ENCODE results near the gene TMEM273.

TMEM273 gene

DNA sequence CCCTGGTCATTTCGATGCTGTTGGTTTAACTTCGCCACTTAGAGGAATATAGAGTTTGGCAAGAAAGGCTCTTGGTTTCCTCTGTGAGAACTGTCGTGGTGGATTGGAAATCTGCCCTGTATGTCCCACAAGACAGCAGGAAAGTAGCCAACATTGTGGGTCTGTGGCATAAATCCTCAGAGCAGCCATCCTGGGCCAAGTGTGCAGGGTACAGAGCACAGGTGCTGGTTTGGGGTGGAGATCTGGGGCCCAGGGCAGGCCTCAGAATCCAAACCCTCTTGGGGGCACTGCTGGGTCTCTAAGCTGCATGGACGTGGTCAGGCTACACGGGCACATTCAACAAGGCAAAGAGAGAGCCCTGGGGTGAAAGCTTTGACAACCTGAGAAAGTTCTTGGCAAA, 39.2 kb upstream of the TMEM273 start:
- ATAC-seq (ENCODE audit: insufficient read depth, low read depth) (no peak), DNase-seq (no peak)
- Histone ChIP-seq H3K4me1 (ENCODE audit: insufficient read depth, low read length) (no peaks in the 10 kb centered on the region), H2AFZ (ENCODE audit: low read depth, low read length) (no peak overlapping the region), H3K4me2 (ENCODE audit: insufficient read depth, low read length) (no peak overlapping the region), H3K9ac (ENCODE audit: low read depth, low read length) (no peak overlapping the region), H3K36me3 (ENCODE audit: insufficient read depth, low read length) (no peaks in the 10 kb centered on the region), H3K79me2 (ENCODE audit: insufficient read depth, low read length) (no peaks in the 10 kb centered on the region), H3K27me3 (ENCODE audit: insufficient read depth, low read length, poor library complexity) (no peaks in the 10 kb centered on the region), H3K4me3 (ENCODE audit: low read depth in 1 of 2, low read length in 2 of 2) (no peak overlapping the region), H3K27ac (ENCODE audit: low read length) (no peak overlapping the region), H4K20me1 (ENCODE audit: insufficient read depth, low read length) (no peaks in the 10 kb centered on the region), H3K9me3 (ENCODE audit: insufficient read depth, low read length, severe bottlenecking) (no peaks in the 10 kb centered on the region)
- TF ChIP-seq EZH2 (IDR thresholded peaks at IDR 0.05; ENCODE audit: borderline replicate concordance, low read depth, low read length, severe bottlenecking) (no peak), CTCF (IDR thresholded peaks at IDR 0.05; ENCODE audit: borderline replicate concordance, extremely low read depth, low read length, poor library complexity, severe bottlenecking) (no peak)

GRCh38 chr10:49226594-49226993, 38.4 kb upstream of the TMEM273 start:
- no peak overlapping the region for H3K4me2 ChIP-seq (ENCODE audit: insufficient read depth, low read length)
- H3K27ac ChIP-seq (ENCODE audit: low read length): no peak overlapping the region
- no peaks in the 10 kb centered on the region for H3K27me3 ChIP-seq (ENCODE audit: insufficient read depth, low read length, poor library complexity)
- no peaks in the 10 kb centered on the region for H3K9me3 ChIP-seq (ENCODE audit: insufficient read depth, low read length, severe bottlenecking)
- no peak overlapping the region for H2AFZ ChIP-seq (ENCODE audit: low read depth, low read length)
- H3K36me3 ChIP-seq (ENCODE audit: insufficient read depth, low read length): no peaks in the 10 kb centered on the region
- H3K79me2 ChIP-seq (ENCODE audit: insufficient read depth, low read length): no peaks in the 10 kb centered on the region
- H3K4me3 ChIP-seq (ENCODE audit: low read depth in 1 of 2, low read length in 2 of 2): no peak overlapping the region
- H4K20me1 ChIP-seq (ENCODE audit: insufficient read depth, low read length): no peaks in the 10 kb centered on the region
- no peak overlapping the region for H3K9ac ChIP-seq (ENCODE audit: low read depth, low read length)
- no peaks in the 10 kb centered on the region for H3K4me1 ChIP-seq (ENCODE audit: insufficient read depth, low read length)
- DNase-seq (no peak), ATAC-seq (ENCODE audit: insufficient read depth, low read depth) (no peak)
- no peak for TF ChIP-seq EZH2 (IDR thresholded peaks at IDR 0.05; ENCODE audit: borderline replicate concordance, low read depth, low read length, severe bottlenecking)
- no peak for TF ChIP-seq CTCF (IDR thresholded peaks at IDR 0.05; ENCODE audit: borderline replicate concordance, extremely low read depth, low read length, poor library complexity, severe bottlenecking)

DNA sequence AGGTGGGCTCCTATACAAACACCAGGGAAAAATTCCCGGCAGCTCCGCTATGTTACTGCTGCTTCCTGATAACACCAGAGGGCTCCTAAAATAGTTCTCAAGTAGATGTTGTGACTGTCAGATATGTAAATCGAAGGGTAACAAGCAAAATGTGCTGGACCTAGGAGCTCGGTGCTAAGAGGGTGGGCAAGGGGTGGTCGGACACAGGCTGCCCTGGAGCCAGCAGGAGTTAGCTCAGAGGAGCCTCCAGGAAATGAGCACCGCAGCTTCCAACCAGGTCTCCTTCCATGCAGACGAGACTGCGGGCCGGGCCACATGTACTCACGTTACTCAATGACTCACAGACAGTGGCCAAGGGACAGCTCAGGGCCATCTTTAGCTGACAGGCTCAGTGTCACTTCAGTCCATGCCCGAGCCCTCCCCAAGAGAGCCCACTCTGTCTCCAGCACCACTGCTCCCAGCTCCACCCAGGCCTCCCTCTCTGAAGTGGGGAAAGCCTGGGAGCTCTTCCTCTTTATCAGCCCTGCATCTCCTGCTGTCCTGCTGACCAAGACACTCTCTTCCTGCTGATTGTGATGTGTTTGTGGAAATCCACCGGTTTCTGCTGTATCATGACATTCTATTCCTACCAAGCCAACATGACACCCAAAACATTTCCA, 37.2 kb upstream of the TMEM273 start:
- no peak overlapping the region for H3K4me2 ChIP-seq (ENCODE audit: insufficient read depth, low read length)

More for the DNA sequence above, 37.2 kb upstream of the TMEM273 start:
- H3K4me1 ChIP-seq (ENCODE audit: insufficient read depth, low read length): no peaks in the 10 kb centered on the region
- ATAC-seq (ENCODE audit: insufficient read depth, low read depth) (no peak), DNase-seq (no peak)
- H3K9me3 ChIP-seq (ENCODE audit: insufficient read depth, low read length, severe bottlenecking): no peaks in the 10 kb centered on the region
- H3K4me3 ChIP-seq (ENCODE audit: low read depth in 1 of 2, low read length in 2 of 2): no peak overlapping the region
- H3K36me3 ChIP-seq (ENCODE audit: insufficient read depth, low read length): no peaks in the 10 kb centered on the region
- H4K20me1 ChIP-seq (ENCODE audit: insufficient read depth, low read length): no peaks in the 10 kb centered on the region
- no peaks in the 10 kb centered on the region for H3K79me2 ChIP-seq (ENCODE audit: insufficient read depth, low read length)
- no peaks in the 10 kb centered on the region for H3K27me3 ChIP-seq (ENCODE audit: insufficient read depth, low read length, poor library complexity)
- no peak overlapping the region for H3K27ac ChIP-seq (ENCODE audit: low read length)
- no peak overlapping the region for H2AFZ ChIP-seq (ENCODE audit: low read depth, low read length)
- TF ChIP-seq EZH2 (IDR thresholded peaks at IDR 0.05; ENCODE audit: borderline replicate concordance, low read depth, low read length, severe bottlenecking) (no peak), CTCF (IDR thresholded peaks at IDR 0.05; ENCODE audit: borderline replicate concordance, extremely low read depth, low read length, poor library complexity, severe bottlenecking) (no peak)
- no peak overlapping the region for H3K9ac ChIP-seq (ENCODE audit: low read depth, low read length)

All from DND-41 (cell line).